ENCODE data around the gene SNED1.

SNED1 gene

DNA sequence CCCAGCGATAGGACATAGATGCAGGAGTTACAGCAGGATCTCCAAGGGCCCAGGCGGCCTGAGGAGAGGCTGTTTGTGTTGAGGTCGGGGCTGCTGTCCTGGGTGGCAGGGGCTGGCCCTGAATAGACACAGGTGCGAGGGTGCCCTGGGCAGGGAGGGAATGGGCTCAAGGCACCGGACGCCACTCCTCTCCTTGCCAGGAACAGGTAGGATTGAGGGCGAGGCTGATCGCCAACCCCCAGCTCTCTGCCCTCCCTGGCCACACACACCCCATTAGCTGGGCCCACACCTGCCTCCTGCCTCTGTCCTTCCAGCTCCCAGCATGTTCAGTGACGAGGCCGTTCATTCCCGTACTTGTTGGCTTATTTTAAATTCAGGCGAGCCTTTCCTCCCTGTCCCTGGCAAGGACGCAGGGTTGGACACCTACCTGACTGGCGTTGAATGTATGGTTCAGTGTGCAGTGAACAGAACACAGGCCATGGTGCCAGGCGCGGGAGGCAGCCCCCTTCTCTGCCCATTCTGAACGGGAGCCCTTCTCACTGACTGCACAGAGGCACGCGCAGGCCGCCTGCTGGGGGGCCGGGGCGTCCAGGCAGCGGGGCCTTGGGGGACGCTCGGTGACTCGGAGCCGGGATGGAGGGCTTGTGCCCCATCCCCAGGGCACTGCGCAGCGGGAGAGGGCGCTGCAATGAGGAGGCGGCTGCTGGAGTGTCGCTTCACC is 41.3 kb upstream of the SNED1 start:
- H3K4me2 ChIP-seq (ENCODE audit: insufficient read depth, low read length) = no peak overlapping the region
- TF ChIP-seq EZH2 (IDR thresholded peaks at IDR 0.05; ENCODE audit: borderline replicate concordance, low read depth, low read length, severe bottlenecking) (no peak), CTCF (IDR thresholded peaks at IDR 0.05; ENCODE audit: borderline replicate concordance, extremely low read depth, low read length, poor library complexity, severe bottlenecking) (no peak)
- H3K27me3 ChIP-seq (ENCODE audit: insufficient read depth, low read length, poor library complexity) = peaks cover 21% of the 10 kb centered on the region
- no peak overlapping the region for H2AFZ ChIP-seq (ENCODE audit: low read depth, low read length)
- H3K9ac ChIP-seq (ENCODE audit: low read depth, low read length) = no peak overlapping the region
- no peaks in the 10 kb centered on the region for H3K79me2 ChIP-seq (ENCODE audit: insufficient read depth, low read length)
- DNase-seq = peak; percentile 1
- H3K4me3 ChIP-seq (ENCODE audit: low read depth in 1 of 2, low read length in 2 of 2) = no peak overlapping the region
- peaks cover 5% of the 10 kb centered on the region; the same call in 1 of the 2 replicates for H4K20me1 ChIP-seq (ENCODE audit: insufficient read depth, low read length)
- H3K4me1 ChIP-seq (ENCODE audit: insufficient read depth, low read length) = no peaks in the 10 kb centered on the region
- H3K9me3 ChIP-seq (ENCODE audit: insufficient read depth, low read length, severe bottlenecking) = no peaks in the 10 kb centered on the region
- ATAC-seq (ENCODE audit: insufficient read depth, low read depth) = no peak
- H3K36me3 ChIP-seq (ENCODE audit: insufficient read depth, low read length) = no peaks in the 10 kb centered on the region
- no peak overlapping the region for H3K27ac ChIP-seq (ENCODE audit: low read length)

DNA sequence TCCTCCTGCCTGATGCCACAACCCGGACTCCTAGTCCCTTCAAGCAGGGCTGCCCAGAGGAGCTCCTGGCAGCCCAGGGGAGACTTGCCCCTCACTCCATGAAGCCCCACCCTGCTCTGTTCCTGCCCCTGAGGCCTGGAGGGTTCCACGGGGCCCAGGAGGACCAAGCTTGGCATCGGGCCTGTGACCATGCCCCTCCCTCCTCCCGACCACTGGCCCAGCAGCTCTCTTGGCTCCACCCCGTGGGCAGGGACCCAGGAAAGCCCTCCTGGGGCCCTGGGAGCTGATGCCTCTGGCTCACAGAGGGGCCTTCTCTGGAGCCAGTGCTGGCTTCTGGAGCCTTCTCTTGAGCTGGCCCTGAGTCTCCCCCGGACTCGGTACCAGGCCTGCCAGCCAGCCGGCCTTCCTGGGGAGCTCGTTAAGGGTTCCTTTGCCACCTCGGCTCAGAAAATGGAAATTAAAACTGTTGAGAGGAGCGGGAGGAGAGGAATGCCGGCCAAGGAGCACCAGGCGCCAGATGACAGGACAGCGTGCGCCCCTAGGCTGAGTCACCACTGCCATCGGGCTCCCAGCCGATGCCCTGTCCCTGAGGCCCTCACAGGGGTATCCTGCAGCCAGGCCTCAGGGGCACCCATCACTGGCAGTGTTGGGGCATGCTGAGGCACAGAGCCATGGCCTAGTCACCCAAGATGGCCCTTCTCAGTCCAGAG is 40.6 kb upstream of the SNED1 start:
- H3K9me3 ChIP-seq (ENCODE audit: insufficient read depth, low read length, severe bottlenecking) = no peaks in the 10 kb centered on the region
- H3K36me3 ChIP-seq (ENCODE audit: insufficient read depth, low read length) = no peaks in the 10 kb centered on the region
- no peak for ATAC-seq (ENCODE audit: insufficient read depth, low read depth)
- H2AFZ ChIP-seq (ENCODE audit: low read depth, low read length) = no peak overlapping the region
- 0 out of 2 replicates have a peak, but pooled peaks cover 5% of the 10 kb centered on the region for H4K20me1 ChIP-seq (ENCODE audit: insufficient read depth, low read length)
- peaks cover 21% of the 10 kb centered on the region for H3K27me3 ChIP-seq (ENCODE audit: insufficient read depth, low read length, poor library complexity)
- no peaks in the 10 kb centered on the region for H3K79me2 ChIP-seq (ENCODE audit: insufficient read depth, low read length)
- no peak overlapping the region for H3K9ac ChIP-seq (ENCODE audit: low read depth, low read length)
- H3K4me1 ChIP-seq (ENCODE audit: insufficient read depth, low read length) = no peaks in the 10 kb centered on the region
- peak; percentile 2 for DNase-seq
- H3K27ac ChIP-seq (ENCODE audit: low read length) = no peak overlapping the region
- TF ChIP-seq EZH2 (IDR thresholded peaks at IDR 0.05; ENCODE audit: borderline replicate concordance, low read depth, low read length, severe bottlenecking) (no peak), CTCF (IDR thresholded peaks at IDR 0.05; ENCODE audit: borderline replicate concordance, extremely low read depth, low read length, poor library complexity, severe bottlenecking) (no peak)
- H3K4me3 ChIP-seq (ENCODE audit: low read depth in 1 of 2, low read length in 2 of 2) = no peak overlapping the region
- H3K4me2 ChIP-seq (ENCODE audit: insufficient read depth, low read length) = no peak overlapping the region

GRCh38 chr2:240958366-240959213 is 39.8 kb upstream of the SNED1 start:
- TF ChIP-seq CTCF (IDR thresholded peaks at IDR 0.05; ENCODE audit: borderline replicate concordance, extremely low read depth, low read length, poor library complexity, severe bottlenecking) (no peak), EZH2 (IDR thresholded peaks at IDR 0.05; ENCODE audit: borderline replicate concordance, low read depth, low read length, severe bottlenecking) (no peak)
- Histone ChIP-seq H2AFZ (ENCODE audit: low read depth, low read length) (no peak overlapping the region), H3K27ac (ENCODE audit: low read length) (no peak overlapping the region), H3K36me3 (ENCODE audit: insufficient read depth, low read length) (no peaks in the 10 kb centered on the region), H3K4me3 (ENCODE audit: low read depth in 1 of 2, low read length in 2 of 2) (no peak overlapping the region), H3K4me2 (ENCODE audit: insufficient read depth, low read length) (no peak overlapping the region), H4K20me1 (ENCODE audit: insufficient read depth, low read length) (0 out of 2 replicates have a peak, but pooled peaks cover 5% of the 10 kb centered on the region), H3K9ac (ENCODE audit: low read depth, low read length) (no peak overlapping the region), H3K4me1 (ENCODE audit: insufficient read depth, low read length) (no peaks in the 10 kb centered on the region), H3K79me2 (ENCODE audit: insufficient read depth, low read length) (no peaks in the 10 kb centered on the region), H3K27me3 (ENCODE audit: insufficient read depth, low read length, poor library complexity) (peaks cover 18% of the 10 kb centered on the region), H3K9me3 (ENCODE audit: insufficient read depth, low read length, severe bottlenecking) (no peaks in the 10 kb centered on the region)
- DNase-seq (peak; percentile 2), ATAC-seq (ENCODE audit: insufficient read depth, low read depth) (no peak)
